ENCODE measurements around the gene IL31. TPM values are rescaled to one million over a fixed set of nuclear protein-coding genes. Genes with fewer than 3 reads are reported as not detected.

The IL31 gene
- total and polyA plus RNA-seq, 2 donors, result 0.05 to 0.14 TPM

Other genes with a start within 250 kb of the IL31 start
- 24.3 TPM for gene BCL7A, start 152.3 kb downstream of the IL31 start, total RNA-seq
- gene BCL7A, start 152.3 kb downstream of the IL31 start, polyA plus RNA-seq, result 5.5 TPM
- gene MLXIP, start 95.5 kb downstream of the IL31 start, total RNA-seq, result 10.1 TPM
- gene MLXIP, start 95.5 kb downstream of the IL31 start, polyA plus RNA-seq, result 31.9 TPM
- gene LRRC43, start 8.9 kb upstream of the IL31 start, total RNA-seq, result 0.28 TPM
- 0.32 TPM for gene LRRC43, start 8.9 kb upstream of the IL31 start, polyA plus RNA-seq
- 0.14 TPM for gene B3GNT4, start 29.5 kb upstream of the IL31 start, total RNA-seq
- 0.52 TPM for gene B3GNT4, start 29.5 kb upstream of the IL31 start, polyA plus RNA-seq
- gene DIABLO, start 51.8 kb upstream of the IL31 start, total RNA-seq, result 48.5 TPM
- 62.5 TPM for gene DIABLO, start 51.8 kb upstream of the IL31 start, polyA plus RNA-seq
- gene VPS33A, start 92.3 kb upstream of the IL31 start, total RNA-seq, result 20.3 TPM
- 15.8 TPM for gene VPS33A, start 92.3 kb upstream of the IL31 start, polyA plus RNA-seq
- 18.4 TPM for gene CLIP1, start 248.4 kb upstream of the IL31 start, total RNA-seq
- gene CLIP1, start 248.4 kb upstream of the IL31 start, polyA plus RNA-seq, result 26.7 TPM

Measured in thymus (tissue), 2 donors.